OCI-LY3 (cell line): ENCODE results near the gene MAP3K5.

Experiments
- CTCF ChIP-seq: fragments of 200-600, 300-600 bp; sonication (generic); IDR thresholded peaks from 2 replicates; pipeline ENCODE4 v1.5.1; 2014; ENCODE audit warnings: antibody characterized with exemption, low read length, low read depth
- EZH2phosphoT487 ChIP-seq: fragments of 200-600 bp; shearing (Covaris generic); IDR thresholded peaks from 2 replicates; pipeline ENCODE4 v1.6.1; 2018; ENCODE audit warnings: antibody characterized with exemption, mixed run types, low read depth

DNA sequence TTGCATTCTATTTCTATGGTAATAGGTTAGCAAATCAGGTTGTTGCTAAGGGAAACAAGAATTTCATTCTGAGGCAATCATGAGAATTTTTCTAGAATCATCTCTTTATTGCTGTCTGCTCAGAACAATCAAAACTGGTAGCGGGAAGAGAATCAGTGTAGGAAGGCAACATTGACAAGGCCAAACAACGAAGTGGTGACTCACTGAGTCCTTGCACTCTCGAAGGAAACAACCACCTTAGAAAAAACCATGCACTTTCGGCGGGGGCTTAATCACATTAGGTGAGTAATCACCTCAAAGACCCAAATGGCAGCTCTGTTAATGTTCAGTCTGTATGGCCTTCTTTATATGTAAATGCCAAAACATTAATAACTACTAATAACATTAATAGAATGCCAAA lies 163.3 kb downstream of the MAP3K5 start:
- TF ChIP-seq CTCF, result no peak
- no peak for TF ChIP-seq EZH2phosphoT487
